Measurements from ENCODE around the gene PHF21B.

Gene PHF21B

GRCh38 chr22:44942979-44943700 is 66.7 kb downstream of the PHF21B start:
- TF ChIP-seq CTCF (IDR thresholded peaks at IDR 0.05), result no peak

DNA sequence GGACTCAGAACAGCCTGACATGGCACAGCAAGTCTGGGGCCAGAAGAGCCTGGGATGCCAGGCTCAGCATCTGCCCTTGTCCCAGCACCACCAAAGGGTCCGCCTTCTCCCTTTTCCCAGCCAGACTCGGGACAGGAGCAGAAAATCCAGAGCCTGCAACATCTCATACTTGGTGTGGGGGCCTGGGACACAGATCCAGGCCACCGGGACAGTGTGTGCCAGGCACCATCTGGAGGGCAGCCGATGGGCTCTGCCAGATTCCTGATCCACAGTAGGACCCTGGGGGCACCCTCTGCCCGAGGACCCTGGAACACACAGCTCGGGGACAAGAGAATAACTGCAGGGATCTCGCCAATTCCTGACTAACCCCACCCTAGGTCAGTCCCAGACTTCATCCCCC is 67.7 kb downstream of the PHF21B start:
- no peak for TF ChIP-seq CTCF (IDR thresholded peaks at IDR 0.05)

DNA sequence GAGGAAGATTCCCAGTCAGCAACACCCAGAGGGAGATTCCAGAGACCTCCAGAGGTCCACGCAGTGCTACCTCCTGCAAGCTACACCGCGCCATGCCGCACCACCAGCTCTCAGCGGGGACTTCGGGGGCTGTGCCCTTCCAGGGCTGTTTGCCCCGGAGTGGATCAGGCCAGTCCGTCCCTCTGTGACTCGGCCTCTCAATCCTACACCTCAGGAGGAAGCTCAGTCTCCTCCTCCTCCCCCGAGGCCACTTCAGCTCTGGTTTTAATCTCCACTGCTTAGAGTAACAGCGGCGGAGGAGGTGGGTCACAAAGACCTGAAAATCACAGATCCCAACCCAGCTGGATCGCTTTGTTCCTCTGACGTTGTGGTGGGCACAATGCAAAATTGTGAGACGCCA is 68.6 kb downstream of the PHF21B start:
- TF ChIP-seq CTCF (IDR thresholded peaks at IDR 0.05), result no peak

- no peak for TF ChIP-seq CTCF (IDR thresholded peaks at IDR 0.05)
Observed at GRCh38 chr22:44940130-44940529, 69.7 kb downstream of the PHF21B start.

DNA sequence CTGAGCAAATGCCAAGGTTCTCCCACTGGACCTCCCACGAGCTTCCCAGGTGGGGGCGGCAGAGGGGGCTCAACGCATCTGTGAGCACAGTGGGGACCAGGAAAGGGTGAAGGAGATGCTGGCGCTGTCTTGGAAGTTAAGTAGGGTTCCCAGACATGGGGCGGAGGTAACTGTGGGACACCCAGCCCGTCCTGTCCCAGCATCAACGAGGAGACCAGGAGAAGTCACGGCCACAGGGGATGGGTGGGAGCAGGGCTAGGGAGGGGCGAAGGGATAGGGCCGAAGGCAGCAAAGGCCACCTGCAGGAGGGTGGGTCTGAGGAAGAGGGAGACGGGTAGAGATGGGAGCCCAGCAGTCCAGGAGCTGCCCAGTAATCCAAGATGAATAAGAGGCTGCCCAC is 70.4 kb downstream of the PHF21B start:
- TF ChIP-seq CTCF (IDR thresholded peaks at IDR 0.05), result no peak

GRCh38 chr22:44938886-44939285 is 70.9 kb downstream of the PHF21B start:
- TF ChIP-seq CTCF (IDR thresholded peaks at IDR 0.05), result no peak

- TF ChIP-seq CTCF (IDR thresholded peaks at IDR 0.05), result no peak
Observed at GRCh38 chr22:44937216-44937615, 72.6 kb downstream of the PHF21B start.

DNA sequence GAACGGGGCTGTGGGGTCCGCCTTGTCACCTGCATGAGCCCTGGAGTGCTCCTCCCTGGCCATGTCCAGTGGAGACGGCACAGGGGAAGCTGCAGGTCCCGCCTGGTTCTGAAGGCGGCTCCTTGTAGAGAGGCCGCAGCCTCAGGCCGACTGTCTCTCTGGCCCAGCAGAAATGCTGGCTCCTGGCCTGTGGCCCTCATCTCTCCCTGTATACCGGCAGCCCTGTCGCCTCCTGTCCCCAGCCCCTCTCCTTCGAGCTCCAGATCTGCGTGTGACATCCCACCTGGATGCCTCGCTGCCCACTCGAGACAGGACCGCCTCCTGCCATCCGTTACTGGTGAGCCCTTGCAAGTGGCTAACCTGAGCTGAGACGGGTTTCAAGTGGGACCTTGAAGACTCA is 73.6 kb downstream of the PHF21B start:
- no peak for TF ChIP-seq CTCF (IDR thresholded peaks at IDR 0.05)
